Measurements from ENCODE around the gene LDB2.

Gene LDB2

DNA sequence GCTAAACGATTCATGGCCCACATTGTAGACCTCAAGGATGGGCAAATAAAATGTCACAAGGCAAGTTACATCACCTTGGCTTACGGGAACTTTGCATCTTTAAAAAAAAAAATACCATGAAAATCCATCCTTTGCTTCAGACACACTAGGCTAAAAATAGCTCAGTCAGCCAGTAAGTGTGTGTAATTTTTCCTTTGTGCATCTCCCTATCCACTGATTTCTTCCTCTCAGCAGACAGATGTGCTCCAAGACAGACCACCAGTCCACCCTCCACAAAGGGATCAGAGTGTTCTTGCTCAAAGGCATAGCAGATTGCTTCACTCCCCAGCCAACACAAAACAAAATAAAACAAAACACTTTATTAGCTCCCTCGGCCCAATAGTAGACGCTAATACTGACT lies 14.6 kb downstream of the LDB2 start:
- no peak for DNase-seq

DNA sequence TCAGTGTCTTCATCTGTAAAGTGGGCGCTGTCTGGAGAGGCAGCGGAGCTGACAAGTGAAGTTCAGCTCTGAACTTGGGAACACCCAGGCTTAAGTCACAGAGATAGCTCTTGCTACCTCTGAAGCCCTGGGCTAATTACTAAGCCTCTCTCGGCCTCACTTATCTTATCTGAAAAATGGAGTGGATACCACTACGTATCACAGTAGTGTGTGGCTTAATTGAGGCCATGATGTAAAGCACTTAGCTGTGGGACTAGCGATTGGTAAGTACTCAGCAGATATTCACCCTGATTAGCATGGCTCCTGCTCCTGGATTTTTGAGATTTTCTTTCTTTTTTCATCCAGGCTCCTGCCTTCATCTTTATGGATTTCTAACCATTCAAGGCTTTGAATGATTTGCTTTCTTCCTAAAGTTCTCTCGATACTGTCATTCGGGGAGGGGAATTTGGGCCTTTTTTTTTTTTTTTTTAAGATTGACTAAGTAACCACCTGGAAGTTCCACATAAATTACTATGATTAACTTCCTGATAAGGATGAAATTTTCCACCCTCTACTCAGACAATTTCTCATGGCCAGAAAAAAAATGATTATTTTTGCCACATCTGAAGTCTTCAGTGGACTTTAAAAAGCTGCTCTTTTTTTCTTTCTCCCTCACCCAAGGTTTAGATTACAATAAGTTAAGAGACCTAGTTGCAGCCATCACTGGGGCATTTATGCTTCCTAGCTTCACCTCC lies 17.1 kb downstream of the LDB2 start:
- DNase-seq: no peak

DNA sequence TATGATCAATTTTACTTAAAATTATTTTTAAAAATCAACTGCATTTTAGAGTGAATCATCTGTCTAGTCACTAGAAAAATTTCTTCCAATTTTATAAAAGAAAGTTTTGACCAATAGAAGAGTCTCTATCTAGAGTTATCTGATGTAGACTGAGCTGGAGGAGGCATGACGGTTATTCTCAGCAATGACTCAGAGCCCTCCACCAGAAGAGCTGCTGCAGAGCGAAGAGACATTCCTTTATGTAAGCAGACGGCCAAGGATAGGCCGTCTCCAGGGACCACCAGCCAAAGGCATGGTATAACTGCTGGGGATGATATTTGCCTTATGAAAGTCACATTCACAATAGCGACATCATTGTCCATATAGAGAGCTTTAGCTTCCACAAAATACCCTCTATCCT lies 23.0 kb downstream of the LDB2 start:
- DNase-seq: no peak

DNA sequence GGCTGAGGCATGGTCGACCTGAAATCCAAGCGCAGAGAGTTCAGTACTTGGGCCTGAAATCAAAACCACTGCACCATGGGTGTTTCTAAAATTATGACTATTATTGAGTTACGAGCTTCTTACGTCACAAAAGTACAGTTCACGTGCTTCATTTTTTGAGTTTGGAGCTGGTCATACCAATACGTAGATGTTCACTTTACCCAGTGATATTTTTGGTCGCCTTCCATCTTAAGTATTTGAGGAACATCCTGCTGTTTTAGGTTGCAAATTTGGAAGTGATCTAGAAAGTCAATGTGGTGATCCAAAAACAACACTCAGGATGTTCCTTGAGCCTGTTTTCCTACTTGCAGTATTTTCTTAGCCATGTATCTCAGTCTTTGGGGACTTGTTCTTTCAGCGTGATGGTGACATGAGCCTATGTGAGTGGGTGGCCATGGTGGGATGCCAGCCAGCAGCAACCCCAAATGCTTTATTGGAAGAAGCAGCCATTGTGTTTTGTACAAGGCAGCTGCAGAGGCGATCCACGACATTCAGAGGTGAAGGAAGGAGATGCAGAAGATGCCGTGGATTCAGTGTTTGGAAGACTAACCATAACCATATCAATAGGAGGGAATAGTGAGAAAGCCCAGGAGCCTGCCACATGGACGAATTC lies 28.7 kb downstream of the LDB2 start:
- no peak for DNase-seq

DNA sequence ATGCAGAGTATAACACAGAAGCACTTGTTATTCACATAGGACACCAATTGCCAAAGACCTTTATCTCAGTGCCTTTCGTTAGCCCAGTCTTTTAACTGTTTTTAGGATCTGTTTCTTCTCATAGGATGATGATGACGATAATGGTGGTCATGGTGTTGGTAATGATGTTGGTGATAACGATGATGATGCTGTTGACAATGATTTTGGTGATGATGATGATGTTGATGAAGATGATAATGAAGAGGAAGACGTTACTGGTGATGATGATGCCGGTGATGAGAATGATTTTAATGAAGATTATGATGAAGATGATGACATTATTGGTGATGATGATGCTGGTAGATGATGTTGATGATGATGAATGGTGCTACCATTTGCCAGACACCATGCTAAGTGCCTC lies 29.8 kb downstream of the LDB2 start:
- DNase-seq: no peak

DNA sequence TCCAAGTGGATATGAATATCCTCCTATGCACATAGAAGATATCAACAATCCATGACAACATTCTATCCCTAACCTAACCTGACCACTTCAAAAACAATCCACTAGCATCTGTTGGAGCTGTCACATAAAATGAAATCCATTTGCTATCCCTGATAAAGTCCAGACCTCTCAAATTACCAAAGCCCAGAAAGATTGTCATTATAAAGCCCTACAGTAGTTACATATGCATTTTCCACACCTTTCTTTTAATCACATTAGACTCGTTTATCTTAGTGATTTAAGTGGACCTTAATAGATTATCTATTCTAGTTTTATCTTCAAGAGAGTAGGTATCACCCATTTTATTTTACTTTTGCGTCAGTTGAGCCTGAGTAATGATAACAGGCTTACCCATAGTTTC lies 30.6 kb downstream of the LDB2 start:
- no peak for DNase-seq

DNA sequence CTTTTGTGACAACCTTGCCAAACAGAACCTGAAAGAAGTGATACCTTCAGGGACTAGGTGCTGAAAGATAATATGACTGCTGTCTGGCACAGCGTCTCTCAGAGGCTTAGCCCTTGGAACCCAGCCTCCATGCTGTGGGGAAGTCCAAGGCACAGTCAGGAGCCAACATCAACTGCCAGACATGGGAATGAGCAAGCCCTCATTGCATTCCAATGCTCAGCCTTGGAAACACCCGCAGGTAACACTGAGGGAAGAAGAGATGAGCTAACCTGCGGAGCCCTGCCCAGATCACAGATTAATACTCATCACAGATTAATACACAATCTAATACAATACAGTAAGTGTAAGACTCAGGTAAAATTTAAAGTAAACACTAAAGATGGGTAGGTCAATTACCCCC lies 31.5 kb downstream of the LDB2 start:
- DNase-seq: no peak

DNA sequence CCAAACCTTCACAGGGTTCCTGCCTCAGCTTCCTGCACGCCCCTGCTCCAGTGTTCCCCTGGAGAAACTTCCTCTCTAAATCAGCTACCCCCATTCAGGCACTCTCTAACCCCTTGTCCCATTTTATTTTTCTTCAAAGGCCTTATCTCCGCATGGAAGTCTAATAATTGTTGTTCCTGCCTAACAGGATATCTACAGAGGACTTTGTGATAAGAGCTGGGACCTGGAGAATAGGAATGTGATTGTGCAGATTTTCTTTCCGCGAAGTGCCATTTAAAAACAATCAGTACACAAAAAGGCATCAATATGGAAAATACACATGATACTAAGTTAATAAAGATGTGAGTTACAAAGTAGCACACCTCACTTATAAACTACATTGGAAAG lies 32.6 kb downstream of the LDB2 start:
- no peak for DNase-seq

DNA sequence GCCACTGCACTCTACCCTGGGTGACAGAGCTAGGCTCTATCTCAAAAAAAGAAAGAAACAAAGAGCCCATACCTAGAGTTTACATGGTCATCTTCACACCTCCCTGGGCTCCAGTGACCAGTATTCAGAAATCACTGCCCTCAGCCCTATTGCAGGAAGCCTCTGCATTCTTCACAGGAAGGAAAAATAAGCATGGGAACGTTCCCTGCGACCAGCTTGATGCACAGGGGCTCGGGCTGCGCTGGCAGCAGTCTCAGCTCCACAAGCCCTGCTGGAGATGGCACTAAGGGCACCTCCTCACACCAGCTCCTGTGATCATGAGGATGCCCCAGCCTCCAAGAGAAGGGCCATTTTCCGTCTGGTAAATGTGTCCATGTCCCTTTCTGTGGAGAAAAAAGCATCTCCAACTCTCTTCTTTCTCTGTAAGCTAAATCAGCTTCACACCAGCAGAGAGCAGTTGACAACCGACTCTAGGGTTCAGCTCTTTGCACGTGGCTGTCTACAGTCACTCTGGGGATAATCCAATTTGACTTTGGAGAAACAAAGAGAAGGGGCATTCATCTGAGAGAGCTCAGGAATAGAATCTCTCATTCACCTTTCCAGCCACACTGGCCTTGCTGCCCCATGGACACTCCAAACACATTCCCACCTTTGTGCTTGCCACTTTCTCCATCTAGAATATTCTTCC lies 33.1 kb downstream of the LDB2 start:
- DNase-seq: no peak

DNA sequence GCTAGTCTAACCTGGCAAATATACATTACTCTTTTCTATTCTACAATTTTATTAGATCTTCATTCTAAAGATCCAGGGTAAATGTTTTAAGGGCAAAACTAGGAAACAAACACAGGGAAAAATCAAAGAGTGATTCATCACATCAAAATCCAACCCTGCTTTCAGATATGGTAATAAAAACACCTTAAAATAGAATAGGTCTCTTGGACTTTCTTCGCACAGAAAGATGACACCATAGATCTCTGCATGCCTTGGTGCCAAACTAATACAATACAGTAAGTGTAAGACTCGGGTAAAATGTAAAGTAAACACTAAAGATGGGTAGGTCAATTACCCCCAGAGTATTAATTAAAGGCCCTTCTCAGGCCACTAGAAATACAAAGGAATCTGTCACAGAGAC lies 34.2 kb downstream of the LDB2 start:
- no peak for DNase-seq

DNA sequence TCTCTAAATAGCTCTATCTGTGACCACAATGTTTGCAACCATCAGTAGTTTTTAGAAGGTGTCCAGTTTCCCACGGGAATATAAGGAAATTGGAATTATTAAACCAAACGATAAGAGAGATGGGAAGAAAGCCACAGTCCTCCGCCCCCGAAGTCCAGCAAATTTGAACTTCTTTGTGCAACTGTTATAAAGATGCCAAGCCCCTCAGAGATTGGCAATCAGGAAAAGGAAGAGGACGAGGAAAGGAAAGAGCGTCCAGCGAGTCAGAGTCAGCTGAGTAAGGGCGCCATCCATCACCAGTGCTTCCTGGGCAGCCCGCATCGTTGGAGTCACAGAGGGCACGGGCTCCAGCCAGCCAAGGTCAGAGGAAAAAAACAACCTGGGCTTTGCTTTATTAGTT lies 35.7 kb downstream of the LDB2 start:
- no peak for DNase-seq

DNA sequence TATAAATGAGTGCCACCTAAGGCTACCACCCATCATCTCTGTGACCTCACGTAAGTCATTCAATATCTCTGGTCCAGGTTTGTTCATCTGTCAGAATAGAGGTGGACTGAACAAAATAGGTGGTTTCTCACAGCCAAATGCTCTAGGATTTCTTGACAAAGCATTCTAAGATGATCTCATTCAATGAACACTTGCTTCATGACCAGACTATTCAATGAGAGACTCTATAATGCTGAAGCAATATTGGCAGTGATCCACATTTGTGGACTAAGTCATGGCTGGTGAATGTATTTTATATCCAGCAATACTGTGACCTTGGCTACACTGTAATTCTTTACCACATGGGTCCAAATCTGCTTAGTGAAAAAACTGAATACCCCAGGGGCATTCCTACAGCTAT lies 37.9 kb downstream of the LDB2 start:
- no peak for DNase-seq

DNA sequence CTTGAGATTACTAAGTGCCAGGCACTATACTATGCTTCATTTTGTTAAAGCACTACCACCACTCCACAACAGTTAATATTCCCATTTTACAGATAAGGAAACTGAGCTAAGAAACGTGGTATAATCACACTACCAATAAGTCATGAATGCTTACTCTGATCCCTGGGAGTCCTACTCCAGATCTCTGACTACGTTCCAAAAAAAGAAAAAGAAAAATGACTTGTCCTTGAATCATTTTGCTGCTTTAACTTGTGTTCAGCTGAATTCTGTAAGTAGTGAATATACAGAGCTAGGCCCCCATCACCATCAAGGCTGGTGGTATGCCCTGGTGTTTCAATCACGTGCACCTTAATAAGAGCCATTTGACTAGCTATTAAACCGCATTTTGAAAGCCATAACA lies 39.4 kb downstream of the LDB2 start:
- DNase-seq: no peak

DNA sequence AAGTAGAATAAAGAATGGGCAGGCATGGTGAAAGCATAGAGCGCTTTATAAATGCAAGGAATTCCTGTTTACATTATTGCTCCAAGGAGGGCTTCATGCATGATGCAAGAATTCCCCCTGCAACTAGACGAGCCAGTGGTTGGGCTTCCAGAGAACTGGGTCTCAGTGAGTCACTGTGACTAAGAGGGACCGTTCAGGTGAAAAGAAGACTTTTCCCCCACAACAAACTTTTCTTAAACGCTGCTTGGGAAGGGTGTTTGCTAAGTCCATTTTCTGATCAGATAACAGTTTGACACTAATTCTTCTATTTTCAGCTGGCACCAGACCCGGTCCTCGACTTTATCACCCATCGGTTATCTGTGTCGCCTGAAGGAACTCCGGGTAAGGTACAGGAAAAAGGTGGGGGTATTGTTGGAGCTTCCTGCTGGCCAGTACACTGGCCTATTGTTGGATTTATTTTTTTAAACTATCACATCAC lies 40.1 kb downstream of the LDB2 start:
- no peak for DNase-seq

DNA sequence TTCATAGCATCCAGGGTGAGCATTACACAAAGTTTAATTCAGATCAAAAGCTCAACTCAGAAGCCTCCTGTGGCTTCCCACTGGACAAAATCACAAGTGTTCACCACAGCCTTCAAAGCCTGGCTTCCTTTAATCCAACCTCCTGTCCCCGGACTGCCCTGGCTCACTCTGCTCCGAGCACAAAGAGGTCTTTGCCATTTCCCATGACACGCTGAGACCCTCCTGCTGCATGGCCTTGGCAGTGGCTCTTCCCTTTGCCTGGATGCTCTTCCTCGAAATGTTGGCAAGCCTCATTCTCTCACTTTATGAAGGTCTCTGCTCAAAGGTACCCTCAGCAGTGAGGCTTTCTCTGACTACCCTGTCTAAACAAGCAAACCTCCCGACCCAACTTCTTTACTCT lies 41.0 kb downstream of the LDB2 start:
- no peak for DNase-seq

DNA sequence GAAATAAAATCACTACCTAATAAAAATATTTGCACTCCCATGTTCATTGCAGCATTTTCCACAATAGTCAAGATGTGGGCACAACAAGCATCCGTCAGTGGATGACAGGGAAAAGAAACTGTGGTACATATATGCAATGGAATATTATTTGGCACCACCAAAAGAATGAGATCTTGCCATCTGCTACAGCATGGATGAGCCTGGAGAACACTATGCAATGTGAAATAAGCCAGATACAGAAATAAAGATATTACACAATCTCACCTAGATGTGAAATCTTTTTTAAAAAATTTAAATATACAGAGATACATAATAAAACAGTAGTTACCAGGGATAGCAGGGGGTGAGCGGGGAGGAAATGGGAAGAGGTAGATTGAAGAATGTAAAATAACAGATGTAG lies 44.8 kb downstream of the LDB2 start:
- DNase-seq: no peak

DNA sequence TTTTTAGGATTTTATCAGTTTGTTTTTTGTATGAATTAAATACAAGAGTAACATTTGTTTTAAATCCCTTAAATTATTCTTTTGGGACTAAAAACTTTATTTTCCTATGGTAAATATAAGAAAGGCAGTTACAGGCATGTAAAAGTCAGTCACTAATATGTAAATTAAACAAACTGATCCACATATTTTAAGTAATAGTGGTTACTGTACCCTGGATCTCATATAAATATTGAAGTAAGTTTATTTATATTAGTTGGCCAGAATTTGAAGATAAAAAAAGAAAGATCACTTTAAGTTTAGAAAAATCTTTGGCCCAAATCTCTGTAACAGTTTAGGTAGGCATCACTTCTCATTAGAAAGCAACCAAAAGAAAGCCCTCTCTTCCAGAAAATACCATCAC lies 45.8 kb downstream of the LDB2 start:
- DNase-seq: no peak

DNA sequence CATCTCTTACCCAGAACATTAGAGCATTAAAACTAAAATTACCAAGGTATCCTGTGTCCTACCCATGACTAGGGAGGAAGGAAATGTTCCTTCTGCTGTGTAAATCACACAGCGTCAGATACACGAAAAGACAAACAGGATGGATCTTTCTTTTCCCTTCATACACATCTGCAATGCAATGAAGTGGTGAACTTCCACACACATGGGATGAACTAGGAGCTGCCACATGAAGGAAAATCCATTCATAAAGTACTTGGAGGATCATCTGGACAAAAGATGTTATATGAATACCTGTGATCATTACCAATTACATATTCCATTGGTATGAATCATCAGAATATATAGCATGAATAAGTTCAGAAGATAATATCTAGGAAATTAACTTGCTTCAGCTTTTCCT lies 46.2 kb downstream of the LDB2 start:
- no peak for DNase-seq

DNA sequence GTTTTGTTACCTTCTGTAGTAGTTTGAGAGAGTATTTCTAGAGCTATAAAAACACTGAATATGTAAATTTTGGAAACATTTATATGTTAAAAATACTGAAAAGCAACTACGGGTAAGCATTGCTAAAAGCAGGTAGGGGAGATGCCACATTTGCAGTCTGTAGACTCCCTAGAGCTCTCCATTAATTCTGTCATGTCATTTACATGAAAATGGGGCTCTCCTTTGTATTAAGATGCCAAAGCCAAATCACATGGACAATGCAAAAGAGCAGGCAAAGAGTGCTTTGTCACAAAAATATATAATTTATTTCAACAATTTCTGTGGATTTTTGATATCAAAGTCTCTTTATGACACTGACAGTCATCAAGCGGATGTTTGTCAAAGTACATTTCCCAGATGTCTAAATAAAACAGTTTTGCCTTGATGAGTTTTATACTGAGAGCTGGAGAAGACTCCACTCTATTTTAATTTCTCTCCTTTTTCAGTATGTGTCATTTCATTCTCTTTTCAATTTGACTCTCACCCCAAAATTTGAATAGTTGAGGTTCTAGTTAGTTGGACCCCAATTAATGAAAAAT lies 51.8 kb downstream of the LDB2 start:
- no peak for DNase-seq

DNA sequence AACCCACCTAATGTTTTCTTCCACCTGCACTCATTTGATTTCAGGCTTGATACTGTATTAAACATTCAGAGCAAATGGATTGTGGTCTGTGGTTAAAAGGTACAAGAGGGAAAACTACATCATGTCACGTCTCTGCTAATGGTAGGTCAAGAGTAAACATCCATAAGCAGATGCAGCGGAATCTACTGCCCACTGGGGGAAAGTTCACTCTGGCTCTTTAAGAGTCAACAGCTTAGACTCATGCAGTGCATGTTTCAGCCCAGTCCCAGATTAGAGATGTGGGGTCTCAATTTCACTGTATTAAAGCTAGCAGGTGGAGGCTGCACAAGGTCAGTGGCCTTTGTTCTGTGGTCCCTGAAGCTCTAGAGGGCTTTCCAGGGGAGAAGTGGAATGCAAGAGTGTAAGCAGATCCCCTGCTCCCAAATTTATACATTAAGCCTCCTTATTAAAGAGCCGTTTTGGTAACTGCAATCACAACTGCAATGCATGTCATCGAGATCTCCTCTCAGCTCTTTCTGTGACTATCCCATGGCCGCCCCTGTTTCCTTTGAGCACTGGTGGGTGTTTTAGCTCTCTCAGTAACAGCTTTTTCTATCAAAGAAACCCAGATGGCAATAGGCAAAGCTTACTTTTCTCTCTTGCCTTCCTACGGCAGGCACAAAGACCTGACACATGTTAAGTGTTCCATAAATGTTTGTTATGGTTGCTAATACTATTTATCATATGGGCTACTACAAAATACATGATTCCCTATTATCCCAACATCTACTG lies 53.4 kb downstream of the LDB2 start:
- DNase-seq: no peak

DNA sequence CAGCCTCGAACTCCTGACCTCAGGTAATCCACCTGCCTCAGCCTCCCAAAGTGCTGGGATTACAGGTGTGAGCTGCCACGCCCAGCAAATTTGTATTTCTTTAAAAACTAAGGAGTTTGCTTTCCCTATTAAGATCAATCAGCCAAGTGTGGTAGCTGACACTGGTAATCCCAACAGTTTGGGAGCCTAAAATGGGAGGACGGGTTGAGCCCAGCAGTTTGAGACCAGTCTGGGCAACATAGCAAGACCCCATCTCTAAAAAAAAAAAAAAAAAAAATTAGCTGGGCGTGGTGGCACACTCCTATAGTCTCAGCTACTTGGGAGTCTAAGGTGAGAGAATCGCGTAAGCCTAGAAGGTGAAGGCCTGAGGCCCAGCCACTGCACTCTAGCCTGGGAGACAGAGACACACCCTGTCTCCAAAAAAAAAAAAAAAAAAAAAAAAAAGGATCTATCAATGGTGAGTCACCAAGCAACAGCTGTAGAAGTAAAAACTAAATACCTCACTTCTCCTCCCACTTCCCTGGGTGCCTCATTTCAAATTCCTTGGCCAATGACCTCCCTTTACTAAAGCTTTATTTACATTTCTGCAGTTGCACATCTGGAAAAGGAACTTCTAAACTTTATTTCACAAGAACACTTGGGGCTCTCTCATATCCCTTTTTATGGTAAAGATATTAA lies 54.5 kb downstream of the LDB2 start:
- DNase-seq: no peak

DNA sequence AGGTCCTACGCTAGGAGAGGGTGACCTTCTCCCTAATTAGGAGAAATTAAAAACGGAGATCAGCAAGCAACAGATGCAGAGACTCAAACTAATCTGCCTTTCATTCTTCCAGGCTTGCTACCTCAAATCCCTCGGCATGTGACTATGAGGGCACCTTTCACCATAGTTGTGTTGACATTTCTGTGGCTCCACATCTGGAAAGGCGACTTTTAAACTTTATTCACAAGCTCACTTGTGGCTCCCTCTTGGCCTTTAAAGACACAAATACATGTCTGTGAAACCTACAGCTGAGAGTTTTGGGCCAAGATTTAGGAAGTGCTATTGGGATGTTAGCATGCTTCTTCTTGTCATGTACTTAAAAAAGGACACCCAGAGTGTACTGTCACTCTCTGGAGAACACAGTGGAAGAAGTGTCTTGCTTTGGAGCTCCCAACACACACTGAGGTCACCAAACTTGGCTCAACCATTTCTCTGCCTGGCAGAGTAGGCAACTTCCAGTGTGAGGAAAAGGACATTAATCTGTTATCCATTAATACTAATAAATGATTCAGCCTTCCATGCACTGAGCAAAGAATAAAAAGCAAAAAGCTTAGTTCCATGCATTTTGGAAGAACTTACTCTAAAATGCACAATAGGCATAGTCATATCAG lies 60.1 kb downstream of the LDB2 start:
- no peak for DNase-seq

Data from NCI-H2081 treated with DMSO at 0.1 percent for 48 hours (cell line).